NCI-H2029 (cell line): Measurements from ENCODE around the gene SLC25A25.

Source experiments
- DNase-seq: peaks from one replicate; lab custom pipeline; 2025; lab: John Stamatoyannopoulos, UW

Gene SLC25A25

DNA sequence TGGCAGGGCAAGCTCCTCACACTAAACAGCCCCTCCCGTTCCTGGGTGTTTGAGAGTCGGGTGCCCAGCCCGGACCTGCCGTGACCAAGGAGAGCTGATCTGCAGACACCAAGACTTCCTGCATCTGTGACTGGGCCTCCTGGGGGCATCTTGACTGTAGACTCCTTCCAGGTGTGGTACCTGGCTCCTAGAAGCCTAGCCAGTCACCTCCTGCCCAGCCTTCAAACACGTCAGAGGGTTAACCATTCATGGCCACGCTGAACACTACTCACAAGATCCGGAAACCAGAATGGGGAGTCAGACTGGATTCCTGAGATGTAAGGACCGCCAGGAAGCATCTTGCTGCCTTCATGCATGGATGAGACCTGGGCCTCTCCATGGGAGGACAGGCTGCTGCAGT is 77.5 kb downstream of the SLC25A25 start:
- DNase-seq: no peak

DNA sequence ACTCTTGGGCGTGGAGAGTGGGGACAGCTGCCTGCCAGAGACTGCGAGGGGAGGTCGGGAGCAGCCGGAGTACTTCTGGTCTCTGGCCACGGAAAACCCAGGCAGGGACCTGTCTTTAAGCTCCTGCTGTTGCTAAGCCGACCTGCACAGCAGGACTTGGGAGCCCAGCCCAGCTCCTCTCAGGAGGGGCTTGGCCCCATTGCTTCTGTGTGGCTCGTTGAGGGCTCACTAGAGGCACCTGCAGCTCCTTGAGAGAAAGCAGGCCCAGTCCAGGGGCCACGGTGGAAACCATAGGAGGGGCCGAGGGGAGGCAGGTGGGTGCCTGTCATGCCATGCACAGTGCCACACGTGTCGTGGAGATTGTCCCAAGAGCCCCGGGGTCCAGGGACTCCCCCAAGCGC is 77.9 kb downstream of the SLC25A25 start:
- no peak for DNase-seq

DNA sequence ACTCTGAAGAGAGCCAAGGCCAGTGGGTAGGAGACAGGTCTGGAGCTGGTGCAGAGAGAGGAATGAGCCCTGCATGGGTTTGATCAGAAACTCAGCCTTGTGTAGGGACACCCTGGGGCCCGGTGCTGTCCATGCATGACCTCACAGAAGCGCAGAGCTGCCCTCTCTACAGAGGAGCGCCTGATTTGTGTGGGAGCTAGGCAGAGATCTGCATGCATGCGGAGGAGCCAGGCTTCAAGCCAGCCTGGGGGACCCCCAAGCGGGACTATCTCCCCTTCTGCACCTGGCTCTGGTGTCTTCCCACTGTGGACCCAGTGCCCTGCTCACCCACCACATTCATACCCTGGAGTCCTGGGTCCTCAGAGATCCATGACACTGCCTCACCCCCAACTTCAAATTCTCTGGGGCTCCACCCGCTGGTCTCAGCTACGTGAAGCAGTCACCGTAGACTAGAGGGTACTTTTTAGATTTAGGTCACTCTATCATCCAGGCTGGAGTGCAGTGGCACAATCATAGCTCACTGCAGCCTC is 78.6 kb downstream of the SLC25A25 start:
- no peak for DNase-seq

DNA sequence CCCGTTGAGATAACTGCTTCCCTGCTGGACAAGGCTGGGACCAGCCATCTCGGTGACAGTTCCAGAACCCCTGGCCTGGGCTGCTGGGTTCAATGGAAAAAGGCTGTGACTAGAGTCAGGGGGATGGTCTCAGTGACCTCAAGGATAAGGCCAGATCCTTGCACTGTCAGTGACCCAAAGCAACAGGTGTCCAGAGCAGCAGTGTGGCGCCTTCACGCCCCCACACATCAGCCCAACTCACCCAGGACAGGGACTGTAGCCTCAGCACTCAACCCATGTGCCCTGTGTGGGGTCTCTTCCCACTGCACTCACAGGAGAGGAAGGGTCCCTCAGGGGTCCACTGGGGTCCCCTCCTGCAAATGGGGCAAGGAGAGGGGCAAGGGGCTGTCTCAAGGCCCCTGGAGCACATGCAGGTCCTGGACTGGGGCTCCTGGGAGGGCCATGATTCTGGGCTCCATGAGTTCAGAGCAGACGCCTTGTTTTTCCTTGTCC is 80.5 kb downstream of the SLC25A25 start:
- DNase-seq: no peak

DNA sequence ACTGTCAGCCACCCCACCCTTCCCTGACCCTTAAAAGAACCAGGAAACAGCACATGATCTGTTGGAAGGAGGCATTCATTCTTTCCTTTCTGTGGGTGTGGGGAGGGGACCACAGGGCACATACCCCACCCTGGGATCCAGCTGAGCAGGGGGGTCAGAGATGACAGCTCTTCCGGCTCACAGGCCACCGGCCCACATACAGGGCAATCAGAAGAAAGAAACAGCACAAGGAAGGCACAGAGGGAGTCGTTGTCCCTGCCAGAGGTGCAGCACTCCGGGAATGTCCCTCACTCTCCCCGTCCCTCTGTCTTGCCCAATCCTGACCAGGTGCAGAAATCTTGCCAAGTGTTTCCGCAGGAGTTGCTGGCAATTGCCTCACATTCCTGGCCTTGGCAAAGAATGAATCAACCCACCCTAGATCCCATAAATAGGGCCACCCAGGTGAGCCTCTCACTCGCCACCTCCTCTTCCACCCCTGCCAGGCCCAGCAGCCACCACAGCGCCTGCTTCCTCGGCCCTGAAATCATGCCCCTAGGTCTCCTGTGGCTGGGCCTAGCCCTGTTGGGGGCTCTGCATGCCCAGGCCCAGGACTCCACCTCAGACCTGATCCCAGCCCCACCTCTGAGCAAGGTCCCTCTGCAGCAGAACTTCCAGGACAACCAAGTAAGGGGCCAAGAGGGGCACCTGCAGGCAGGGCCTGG is 81.1 kb downstream of the SLC25A25 start, which contains the start of gene LCN2:
LCN2 (plus strand) TSS at position 453 of the 701 bp plus-strand sequence; CDS start at position 526, 73 bp downstream.
- no peak for DNase-seq

DNA sequence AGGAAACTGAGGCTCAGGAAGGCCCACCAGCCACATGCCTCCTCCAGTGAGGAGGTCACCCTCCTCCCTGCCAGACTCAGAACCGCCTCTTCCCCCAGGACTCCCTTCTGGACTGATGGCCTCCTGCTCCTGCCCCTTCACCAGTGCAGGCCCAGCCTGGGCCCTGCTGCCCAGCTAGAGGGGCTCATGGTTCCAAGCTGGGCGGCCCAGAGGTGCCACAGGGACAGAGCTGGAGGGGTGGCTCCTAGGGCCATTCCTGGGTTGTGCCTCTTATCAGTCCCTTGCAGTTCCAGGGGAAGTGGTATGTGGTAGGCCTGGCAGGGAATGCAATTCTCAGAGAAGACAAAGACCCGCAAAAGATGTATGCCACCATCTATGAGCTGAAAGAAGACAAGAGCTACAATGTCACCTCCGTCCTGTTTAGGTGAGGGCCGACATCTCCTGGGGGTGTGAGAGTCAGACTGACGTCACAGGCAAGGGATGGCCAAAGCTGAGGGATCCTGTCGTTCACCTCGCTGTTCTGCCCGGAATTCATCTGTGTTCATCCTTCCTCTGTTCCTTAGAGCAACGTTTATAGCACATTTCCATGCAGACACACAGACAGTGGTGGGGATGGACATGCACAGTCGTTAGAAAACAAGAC is 82.0 kb downstream of the SLC25A25 start:
- DNase-seq: no peak

DNA sequence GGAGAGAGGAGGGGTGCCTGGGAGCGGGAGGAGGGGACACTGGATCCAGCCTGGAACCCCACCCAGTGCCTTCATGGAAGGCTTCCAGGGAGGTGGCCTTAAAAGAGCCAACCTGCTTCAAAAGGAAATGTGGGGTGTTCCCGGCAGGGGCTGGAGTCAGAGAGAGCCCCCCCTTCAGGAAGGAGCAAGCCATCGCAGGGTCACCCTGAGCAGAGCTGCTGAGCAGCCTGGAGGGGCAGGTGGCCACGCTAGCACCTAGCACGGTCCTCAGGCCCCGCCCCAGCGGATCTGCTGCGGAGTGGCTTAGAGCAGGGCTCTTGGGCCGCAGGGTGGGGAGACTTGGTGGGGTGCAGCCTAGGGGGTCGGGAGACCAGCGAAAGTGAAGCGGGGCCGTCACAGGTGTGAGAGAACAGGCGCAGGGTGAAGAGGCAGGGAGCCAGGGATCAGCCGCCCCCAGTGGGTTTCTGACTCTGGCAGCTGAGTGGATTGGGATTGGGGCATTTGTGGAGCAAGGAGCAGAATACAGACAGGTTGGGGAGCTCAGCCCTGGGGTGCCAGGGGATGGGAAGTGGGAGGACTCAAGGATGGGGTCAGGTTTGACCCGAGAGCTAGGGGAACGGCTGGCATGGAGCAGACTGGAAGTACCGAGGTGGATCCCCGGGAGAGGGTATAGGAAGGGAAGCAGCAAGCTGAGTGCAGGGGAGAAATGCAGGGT is 82.7 kb downstream of the SLC25A25 start:
- no peak for DNase-seq

DNA sequence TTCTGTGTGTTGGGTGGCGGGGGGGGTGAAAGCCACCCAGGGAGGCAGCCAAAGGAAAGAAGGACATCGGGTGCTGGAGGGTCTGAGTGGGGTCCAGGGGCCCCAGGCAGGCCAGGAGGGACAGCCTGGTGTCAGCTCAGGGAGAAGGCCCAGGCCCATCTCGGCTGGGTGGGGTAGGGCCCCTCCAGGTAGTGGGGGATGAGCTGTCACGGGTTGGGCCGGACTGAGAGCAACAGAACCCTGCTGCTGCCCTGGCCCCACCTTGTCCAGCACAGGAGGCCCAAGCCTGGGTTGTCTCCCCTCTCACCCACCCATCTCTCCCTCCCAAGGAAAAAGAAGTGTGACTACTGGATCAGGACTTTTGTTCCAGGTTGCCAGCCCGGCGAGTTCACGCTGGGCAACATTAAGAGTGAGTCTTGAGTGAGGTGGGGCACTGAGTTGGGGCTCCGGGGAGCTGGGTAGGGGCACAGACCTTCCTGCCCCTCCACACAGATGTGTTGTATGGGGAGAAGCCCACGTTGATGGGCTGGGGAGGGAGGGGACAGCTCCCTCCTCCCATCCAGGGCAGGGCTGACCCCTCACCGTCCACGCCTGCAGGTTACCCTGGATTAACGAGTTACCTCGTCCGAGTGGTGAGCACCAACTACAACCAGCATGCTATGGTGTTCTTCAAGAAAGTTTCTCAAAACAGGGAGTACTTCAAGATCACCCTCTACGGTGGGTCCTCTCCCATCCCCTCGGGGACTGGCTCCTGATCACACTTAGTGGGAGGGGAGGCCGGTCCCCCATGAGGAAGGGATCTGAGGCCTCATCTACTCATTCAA is 83.5 kb downstream of the SLC25A25 start:
- no peak for DNase-seq

DNA sequence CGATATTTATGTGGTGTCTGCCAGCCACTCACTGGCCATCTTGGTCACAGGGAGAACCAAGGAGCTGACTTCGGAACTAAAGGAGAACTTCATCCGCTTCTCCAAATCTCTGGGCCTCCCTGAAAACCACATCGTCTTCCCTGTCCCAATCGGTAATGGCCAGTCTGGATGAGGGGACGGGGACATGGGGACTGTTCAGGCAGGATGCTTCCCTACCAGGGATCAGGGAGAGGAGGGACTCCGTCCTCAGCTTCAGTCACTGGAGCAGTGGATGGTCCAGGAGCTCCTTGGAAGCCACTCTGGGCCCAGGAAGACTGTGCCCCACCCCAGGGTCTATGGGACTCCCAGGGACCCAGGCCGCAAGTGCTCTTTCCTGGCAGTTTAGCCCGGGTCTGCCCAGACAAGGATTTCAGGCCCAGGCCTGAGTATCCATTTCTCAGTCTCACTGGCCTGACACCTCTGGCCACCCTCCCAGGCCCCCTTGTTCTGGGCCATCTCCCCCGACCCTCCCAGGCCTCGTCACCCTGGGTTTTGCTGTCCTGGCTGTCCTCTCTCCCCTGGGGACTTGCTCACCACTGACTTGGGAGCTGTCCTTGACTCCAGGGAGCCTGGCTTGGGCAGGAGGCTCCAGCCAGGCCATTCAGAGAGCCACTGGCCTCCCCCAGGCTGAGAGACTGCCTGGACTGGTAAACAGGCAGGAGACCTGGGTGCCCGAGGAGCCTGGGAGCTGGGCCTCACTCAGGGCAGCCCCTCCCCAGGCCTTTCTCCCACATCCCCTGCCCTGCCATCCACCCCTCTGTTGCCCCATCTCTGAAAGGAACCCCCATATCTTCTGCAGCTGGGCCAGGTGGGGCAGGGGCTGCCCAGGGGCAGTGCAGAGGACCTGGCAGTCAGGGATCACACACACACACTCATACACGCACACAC is 84.4 kb downstream of the SLC25A25 start:
- DNase-seq: no peak

DNA sequence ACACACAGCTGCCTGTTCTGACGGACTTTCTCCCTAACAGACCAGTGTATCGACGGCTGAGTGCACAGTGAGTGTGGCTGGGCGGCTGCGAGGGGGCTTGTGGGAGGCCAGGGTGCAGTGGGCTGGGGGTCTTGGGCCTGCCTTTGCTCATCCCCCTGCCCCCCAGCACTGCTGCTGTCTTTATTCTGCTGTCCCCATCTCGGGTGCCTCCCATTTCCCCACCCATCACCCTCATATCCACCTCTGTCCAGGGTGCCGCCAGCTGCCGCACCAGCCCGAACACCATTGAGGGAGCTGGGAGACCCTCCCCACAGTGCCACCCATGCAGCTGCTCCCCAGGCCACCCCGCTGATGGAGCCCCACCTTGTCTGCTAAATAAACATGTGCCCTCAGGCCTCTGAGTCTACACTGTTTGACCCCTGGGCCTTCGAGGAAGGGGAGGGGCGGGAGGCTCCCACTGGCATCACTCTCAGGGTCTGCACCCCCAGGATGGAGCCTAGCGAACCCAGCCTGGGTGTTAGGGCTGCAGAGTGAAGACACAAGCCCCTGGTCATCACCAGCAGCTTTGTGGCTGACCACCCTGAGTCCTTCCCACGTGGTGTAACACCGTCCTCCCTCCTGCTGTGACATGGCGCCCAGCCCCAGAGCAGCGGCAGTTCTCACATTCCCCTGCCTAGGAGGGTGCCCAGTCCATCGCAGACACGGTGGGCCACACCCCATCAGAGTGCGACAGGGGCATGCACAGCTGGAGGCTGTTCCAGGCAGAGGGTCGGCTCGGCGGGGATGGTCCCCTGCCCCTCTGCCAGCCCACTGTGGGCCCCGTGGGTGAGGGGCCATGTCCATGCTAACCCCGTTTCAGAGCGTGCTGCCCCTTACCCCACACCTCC is 85.3 kb downstream of the SLC25A25 start:
- DNase-seq: no peak

DNA sequence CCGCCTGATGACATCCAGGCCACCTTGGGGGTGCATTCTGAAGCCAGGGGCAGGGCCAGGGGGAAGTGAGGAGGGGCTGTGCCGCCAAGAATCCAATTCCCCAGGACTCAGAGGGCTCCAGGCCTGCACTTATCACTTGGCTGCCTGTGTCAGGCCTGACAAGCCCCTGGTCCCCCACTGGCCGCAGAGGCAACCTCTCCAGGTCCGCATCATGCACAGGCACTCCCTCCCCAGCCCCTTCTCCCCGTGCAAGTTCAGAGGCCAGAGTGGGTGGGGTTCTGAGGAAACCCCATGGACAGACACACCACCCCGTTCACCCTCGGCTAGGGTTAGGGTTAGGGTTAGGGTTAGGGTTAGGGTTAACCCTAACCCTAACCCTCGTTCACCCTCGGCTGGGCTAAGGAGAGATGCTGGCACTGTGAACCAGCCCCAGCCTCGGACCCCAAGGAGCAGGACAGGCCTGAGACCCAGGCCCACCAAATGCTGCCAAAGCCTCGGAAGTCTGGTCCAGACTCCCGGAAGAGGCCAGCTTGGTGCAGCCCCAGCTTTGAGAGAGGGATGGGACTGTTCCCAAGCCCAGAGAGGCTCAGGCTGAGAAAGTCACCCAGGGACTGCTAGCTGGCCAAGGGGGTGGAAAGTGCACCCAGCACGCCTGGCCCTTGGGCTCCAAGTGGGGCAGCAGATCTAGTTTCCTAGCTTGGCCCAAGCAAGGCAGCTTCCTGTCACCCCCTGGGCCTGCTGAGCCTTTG is 86.1 kb downstream of the SLC25A25 start:
- DNase-seq: no peak

DNA sequence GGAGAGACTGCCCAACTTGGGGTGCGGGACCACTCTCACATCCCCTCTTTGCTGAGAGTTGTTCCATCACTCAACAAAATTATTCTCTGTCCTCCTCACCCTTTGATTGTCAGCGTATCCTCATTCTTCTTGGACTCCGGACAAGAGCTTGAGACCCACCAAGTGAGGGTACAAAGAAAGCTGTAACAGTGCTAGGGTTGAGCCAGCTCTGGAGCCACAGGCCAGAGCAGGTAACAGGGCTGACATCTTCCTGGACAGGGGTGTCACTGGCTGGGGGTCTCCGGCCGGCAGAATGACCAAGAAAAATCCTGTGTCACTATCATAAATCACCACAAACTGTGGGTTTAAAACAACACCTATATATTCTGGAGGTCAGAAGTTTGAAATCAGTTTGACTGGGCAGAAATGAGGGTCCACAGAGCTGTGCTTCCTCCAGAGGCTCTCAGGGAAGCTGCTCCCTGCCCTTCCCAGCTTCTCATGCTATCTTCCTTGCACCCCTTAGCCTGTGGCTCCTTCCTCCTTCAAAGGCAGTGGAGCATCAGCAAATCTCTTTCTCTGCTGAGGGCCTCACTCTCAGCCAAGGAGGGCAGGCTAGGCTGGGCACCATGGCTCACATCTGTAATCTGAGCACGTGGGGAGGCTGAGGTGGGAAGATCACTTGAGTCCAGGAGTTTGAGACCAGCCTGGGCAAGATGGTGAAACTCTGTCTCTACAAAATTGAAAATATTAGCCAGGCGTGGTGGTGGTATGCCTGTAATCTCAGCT is 87.9 kb downstream of the SLC25A25 start:
- DNase-seq: no peak
